Astrocyte of the hippocampus (primary cell): ENCODE data around the gene CCDC177.
"Not testable (repeated sequence)": the region's sequence is repeated elsewhere in the genome, so short reads cannot be mapped to it uniquely, and the experiment has no call there.

Experiments used
- DNase-seq: peaks from one replicate; pipeline ENCODE4 v3.0.0; 2011; ENCODE audit warnings: low read depth, low spot score

CCDC177 gene

GRCh38 chr14:69600304-69600891 lies 25.7 kb upstream of the CCDC177 start:
- DNase-seq: no peak

GRCh38 chr14:69599431-69599830 lies 24.8 kb upstream of the CCDC177 start:
- DNase-seq: not testable (repeated sequence)

GRCh38 chr14:69595336-69595735 lies 20.7 kb upstream of the CCDC177 start:
- no peak for DNase-seq

- DNase-seq: no peak
These were observed 20.2 kb upstream of the CCDC177 start for GRCh38 chr14:69594846-69595245.

GRCh38 chr14:69593018-69593677 lies 18.5 kb upstream of the CCDC177 start:
- peak; percentile 89 for DNase-seq

- no peak for DNase-seq
These were observed 16.6 kb upstream of the CCDC177 start for GRCh38 chr14:69591317-69591716.

GRCh38 chr14:69587389-69587788 lies 12.7 kb upstream of the CCDC177 start:
- DNase-seq: no peak

GRCh38 chr14:69586404-69586803 lies 11.7 kb upstream of the CCDC177 start:
- no peak for DNase-seq

- no peak for DNase-seq
These were observed 9.7 kb upstream of the CCDC177 start for GRCh38 chr14:69584389-69584788.

- DNase-seq: no peak
These were observed 8.2 kb upstream of the CCDC177 start for GRCh38 chr14:69582829-69583228.

- no peak for DNase-seq
These were observed 7.5 kb upstream of the CCDC177 start for GRCh38 chr14:69582212-69582611.

- DNase-seq: no peak
These were observed 6.8 kb upstream of the CCDC177 start for GRCh38 chr14:69581316-69581935.

- DNase-seq: peak; percentile 63
These were observed 5.4 kb upstream of the CCDC177 start for GRCh38 chr14:69580009-69580577.

GRCh38 chr14:69579476-69579875 lies 4.8 kb upstream of the CCDC177 start:
- no peak for DNase-seq

- no peak for DNase-seq
These were observed 254 bp upstream of the CCDC177 start for GRCh38 chr14:69574954-69575295.

GRCh38 chr14:69573831-69574262 lies 824 bp downstream of the CCDC177 start:
- DNase-seq: peak; percentile 21

GRCh38 chr14:69573205-69573830 lies 1.4 kb downstream of the CCDC177 start:
- DNase-seq: no peak

- DNase-seq: no peak
These were observed 1.9 kb downstream of the CCDC177 start for GRCh38 chr14:69572841-69573135.

GRCh38 chr14:69572030-69572840 lies 2.4 kb downstream of the CCDC177 start:
- no peak for DNase-seq

GRCh38 chr14:69571449-69572029 lies 3.1 kb downstream of the CCDC177 start:
- no peak for DNase-seq

GRCh38 chr14:69570836-69571330 lies 3.8 kb downstream of the CCDC177 start:
- no peak for DNase-seq
